SU-DHL-6 (cell line): ENCODE measurements around the gene CYB5R2.

ENCODE experiments used
- H2AFZ ChIP-seq: fragments of 200-600 bp; sonication (generic); 2 replicates; pipeline ENCODE4 v1.6.1; 2014; ENCODE audit warnings: low read depth, mild to moderate bottlenecking, moderate library complexity, mixed read lengths, antibody characterized with exemption, low read length; ENCODE audit not compliant: severe bottlenecking
- H3F3A ChIP-seq: fragments of 200-600 bp; shearing (Covaris generic); 2 replicates; pipeline ENCODE4 v1.6.0; 2016; ENCODE audit warnings: antibody characterized with exemption, mild to moderate bottlenecking; ENCODE audit not compliant: insufficient read depth
- H3K27ac ChIP-seq: fragments of 200-600 bp; sonication (generic); 2 replicates; pipeline ENCODE4 v1.5.1; 2016; ENCODE audit warnings: low read depth, mild to moderate bottlenecking, low read length, moderate library complexity, mixed read lengths
- H3K27me3 ChIP-seq: fragments of 200-600 bp; sonication (generic), shearing (Covaris generic); 2 replicates; pipeline ENCODE4 v1.6.0; 2014; ENCODE audit warnings: mild to moderate bottlenecking, low read length
- H3K36me3 ChIP-seq: fragments of 200-600 bp; sonication (generic); 2 replicates; pipeline ENCODE4 v1.6.1; 2014; ENCODE audit warnings: mild to moderate bottlenecking, low read length, mixed read lengths
- H3K4me2 ChIP-seq: fragments of 300-600, 200-600 bp; shearing (Covaris generic), sonication (generic); 2 replicates; pipeline ENCODE4 v1.6.0; 2014; ENCODE audit warnings: low read length, low read depth, mild to moderate bottlenecking; ENCODE audit not compliant: poor library complexity, severe bottlenecking
- H3K4me3 ChIP-seq: fragments of 200-600 bp; sonication (generic); 2 replicates; pipeline ENCODE4 v1.5.1; 2014; ENCODE audit warnings: antibody characterized with exemption, low read length, mild to moderate bottlenecking, mixed read lengths; ENCODE audit not compliant: insufficient read depth, poor library complexity, severe bottlenecking
- H3K79me2 ChIP-seq: fragments of 200-600 bp; sonication (generic); 2 replicates; pipeline ENCODE4 v1.6.1; 2014; ENCODE audit warnings: mild to moderate bottlenecking, low read length, moderate library complexity; ENCODE audit not compliant: insufficient read depth
- H3K9ac ChIP-seq: fragments of 200-600 bp; sonication (generic); 2 replicates; pipeline ENCODE4 v1.7.0; 2014; ENCODE audit warnings: mild to moderate bottlenecking, low read length
- H3K9me2 ChIP-seq: fragments of 200-600 bp; sonication (generic); replicated peaks from 2 replicates; pipeline ENCODE4 v1.6.1; 2014; ENCODE audit warnings: low read length; ENCODE audit not compliant: insufficient read depth
- H3K9me3 ChIP-seq: fragments of 200-600 bp; sonication (generic); 2 replicates; pipeline ENCODE4 v1.6.1; 2014; ENCODE audit warnings: low read length, mixed read lengths; ENCODE audit not compliant: insufficient read depth
- H4K20me1 ChIP-seq: fragments of 200-600 bp; sonication (generic); 2 replicates; pipeline ENCODE4 v1.6.1; 2014; ENCODE audit warnings: low read depth, mild to moderate bottlenecking, antibody characterized with exemption, low read length, moderate library complexity, mixed read lengths
- EZH2phosphoT487 ChIP-seq: fragments of 200-600 bp; sonication (generic), shearing (Covaris generic); conservative IDR thresholded peaks from 2 replicates; pipeline ENCODE4 v1.6.1; 2018; ENCODE audit warnings: mild to moderate bottlenecking, antibody characterized with exemption, low read length, moderate library complexity, mixed read lengths
- TF ChIP-seq, protein P1 (sequence below): fragments of 200-600 bp; sonication (generic); IDR thresholded peaks from one replicate; pipeline ENCODE4 v1.5.1; 2017; ENCODE audit warnings: antibody characterized with exemption, mild to moderate bottlenecking, low read length, moderate library complexity; ENCODE audit not compliant: insufficient read depth, poor library complexity, severe bottlenecking

CYB5R2 gene

DNA sequence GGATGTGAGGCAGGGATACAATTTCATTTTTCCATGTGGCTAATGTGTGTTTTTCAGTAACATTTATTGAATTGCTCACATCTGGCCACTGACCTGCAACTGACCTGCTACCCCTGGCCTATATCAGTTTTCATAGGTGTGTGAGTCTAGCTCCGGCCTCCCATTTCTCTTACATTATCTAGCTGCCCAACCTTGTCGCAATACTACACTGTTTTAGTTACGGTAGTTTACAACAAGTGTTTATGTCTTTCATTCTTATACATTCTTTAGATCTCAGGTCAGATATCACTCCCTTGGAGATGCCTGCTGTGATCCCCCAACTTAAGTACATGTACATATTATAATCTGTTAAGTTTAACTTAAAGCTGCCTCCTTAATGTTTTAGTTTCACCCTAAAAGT lies 2.3 kb upstream of the CYB5R2 start:
- Histone ChIP-seq H3K9ac (no peak overlapping the region), H3K79me2 (no peaks in the 10 kb centered on the region), H3K4me3 (no peak overlapping the region), H3K9me3 (no peaks in the 10 kb centered on the region), H3K36me3 (no peaks in the 10 kb centered on the region), H3K4me2 (no peak overlapping the region), H3K27me3 (no peaks in the 10 kb centered on the region), H3K9me2 (no peaks in the 10 kb centered on the region), H3F3A (no peaks in the 10 kb centered on the region), H2AFZ (no peak overlapping the region), H3K27ac (no peak overlapping the region), H4K20me1 (no peaks in the 10 kb centered on the region)
- TF ChIP-seq EZH2phosphoT487 = no peak
- TF ChIP-seq, protein P1, sequence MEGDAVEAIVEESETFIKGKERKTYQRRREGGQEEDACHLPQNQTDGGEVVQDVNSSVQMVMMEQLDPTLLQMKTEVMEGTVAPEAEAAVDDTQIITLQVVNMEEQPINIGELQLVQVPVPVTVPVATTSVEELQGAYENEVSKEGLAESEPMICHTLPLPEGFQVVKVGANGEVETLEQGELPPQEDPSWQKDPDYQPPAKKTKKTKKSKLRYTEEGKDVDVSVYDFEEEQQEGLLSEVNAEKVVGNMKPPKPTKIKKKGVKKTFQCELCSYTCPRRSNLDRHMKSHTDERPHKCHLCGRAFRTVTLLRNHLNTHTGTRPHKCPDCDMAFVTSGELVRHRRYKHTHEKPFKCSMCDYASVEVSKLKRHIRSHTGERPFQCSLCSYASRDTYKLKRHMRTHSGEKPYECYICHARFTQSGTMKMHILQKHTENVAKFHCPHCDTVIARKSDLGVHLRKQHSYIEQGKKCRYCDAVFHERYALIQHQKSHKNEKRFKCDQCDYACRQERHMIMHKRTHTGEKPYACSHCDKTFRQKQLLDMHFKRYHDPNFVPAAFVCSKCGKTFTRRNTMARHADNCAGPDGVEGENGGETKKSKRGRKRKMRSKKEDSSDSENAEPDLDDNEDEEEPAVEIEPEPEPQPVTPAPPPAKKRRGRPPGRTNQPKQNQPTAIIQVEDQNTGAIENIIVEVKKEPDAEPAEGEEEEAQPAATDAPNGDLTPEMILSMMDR = no peak

DNA sequence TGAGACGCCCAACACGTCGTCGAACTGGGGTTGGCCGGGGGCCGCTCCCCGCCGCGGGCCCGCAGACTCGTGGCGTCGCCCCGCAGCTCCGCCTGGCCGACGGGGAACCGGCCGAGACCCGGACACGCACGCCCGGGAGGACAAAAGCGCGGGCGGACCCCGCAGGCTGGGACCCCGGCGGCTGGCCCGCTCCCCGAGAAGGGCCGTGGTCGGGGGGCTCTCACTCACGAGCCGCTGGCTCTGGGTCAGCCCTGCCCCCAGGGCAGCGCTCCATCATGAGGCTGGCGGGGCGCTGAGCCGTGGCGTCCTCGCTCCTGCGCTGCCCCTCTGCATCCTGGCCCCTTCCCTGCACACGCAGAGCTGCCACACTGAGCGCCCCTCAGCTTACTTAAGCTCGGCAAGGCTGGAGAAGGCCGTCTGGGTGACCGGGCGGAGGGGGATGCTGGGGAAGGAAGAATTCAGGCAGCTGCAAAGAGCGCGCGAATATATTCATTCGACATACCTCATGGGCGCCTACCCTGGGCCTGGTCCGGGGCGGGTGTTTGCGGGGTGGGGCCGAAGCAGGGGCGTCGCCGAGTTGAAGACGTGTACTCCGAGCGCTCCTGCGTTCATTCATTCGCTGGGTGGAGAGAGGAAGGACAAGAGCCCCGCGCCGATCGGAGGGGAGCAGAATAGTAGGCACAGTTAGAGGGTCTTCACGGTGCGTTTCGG lies 579 bp upstream of the CYB5R2 start:
- no peaks in the 10 kb centered on the region for H4K20me1 ChIP-seq
- H3K9me2 ChIP-seq = no peaks in the 10 kb centered on the region
- H3K9me3 ChIP-seq = no peaks in the 10 kb centered on the region
- H3K4me2 ChIP-seq = peak overlapping the region; percentile 34
- no peaks in the 10 kb centered on the region for H3K79me2 ChIP-seq
- no peaks in the 10 kb centered on the region for H3K36me3 ChIP-seq
- peak overlapping the region; percentile 19; the same call in 1 of the 2 replicates for H3K9ac ChIP-seq
- no peaks in the 10 kb centered on the region for H3F3A ChIP-seq
- peak overlapping the region; percentile 33 for H3K4me3 ChIP-seq
- TF ChIP-seq EZH2phosphoT487 = no peak
- TF ChIP-seq, protein P1 = no peak
- peak overlapping the region; percentile 30 for H2AFZ ChIP-seq
- H3K27me3 ChIP-seq = no peaks in the 10 kb centered on the region
- no peak overlapping the region for H3K27ac ChIP-seq

DNA sequence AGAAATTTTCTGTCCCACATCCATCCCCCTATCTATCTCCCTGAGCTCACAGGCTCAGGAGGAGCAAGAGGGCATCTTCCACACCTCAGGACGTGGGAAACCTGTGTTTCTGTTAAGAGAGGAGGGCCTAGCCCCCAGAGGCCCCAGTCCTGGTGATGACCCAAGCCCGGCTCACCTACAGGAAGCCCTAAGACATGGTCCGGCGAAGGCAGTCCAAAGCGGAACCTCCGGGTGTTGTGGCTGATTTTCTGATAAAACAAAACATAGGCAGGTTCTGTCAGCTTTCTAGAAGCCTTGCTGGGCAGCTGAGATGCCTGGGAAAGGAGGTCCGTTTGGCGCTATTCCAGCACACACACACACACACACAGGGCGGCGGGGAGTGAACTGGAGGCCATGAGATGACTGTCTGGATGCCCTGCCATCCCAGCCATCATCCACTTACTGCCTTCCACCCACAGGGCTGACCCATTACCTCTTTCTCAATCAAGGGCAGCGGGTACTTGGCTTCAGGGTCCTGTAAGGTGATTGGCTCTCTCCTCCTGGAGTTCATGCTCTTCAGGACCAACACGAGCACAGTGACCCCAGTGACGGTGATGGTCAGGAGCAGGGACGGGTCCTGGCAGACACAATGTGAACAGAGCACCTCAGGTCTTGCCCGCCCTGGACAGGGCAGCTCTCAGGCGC lies 882 bp downstream of the CYB5R2 start:
- Histone ChIP-seq H3K36me3 (no peaks in the 10 kb centered on the region), H4K20me1 (no peaks in the 10 kb centered on the region), H3K9me3 (no peaks in the 10 kb centered on the region), H3K4me2 (no peak overlapping the region), H3K79me2 (no peaks in the 10 kb centered on the region), H3F3A (no peaks in the 10 kb centered on the region), H2AFZ (no peak overlapping the region), H3K4me3 (no peak overlapping the region), H3K9ac (no peak overlapping the region), H3K9me2 (no peaks in the 10 kb centered on the region), H3K27ac (no peak overlapping the region), H3K27me3 (no peaks in the 10 kb centered on the region)
- TF ChIP-seq EZH2phosphoT487 = no peak
- TF ChIP-seq, protein P1 = no peak
